ENCODE results near the gene ARHGAP28.

ARHGAP28 gene

DNA sequence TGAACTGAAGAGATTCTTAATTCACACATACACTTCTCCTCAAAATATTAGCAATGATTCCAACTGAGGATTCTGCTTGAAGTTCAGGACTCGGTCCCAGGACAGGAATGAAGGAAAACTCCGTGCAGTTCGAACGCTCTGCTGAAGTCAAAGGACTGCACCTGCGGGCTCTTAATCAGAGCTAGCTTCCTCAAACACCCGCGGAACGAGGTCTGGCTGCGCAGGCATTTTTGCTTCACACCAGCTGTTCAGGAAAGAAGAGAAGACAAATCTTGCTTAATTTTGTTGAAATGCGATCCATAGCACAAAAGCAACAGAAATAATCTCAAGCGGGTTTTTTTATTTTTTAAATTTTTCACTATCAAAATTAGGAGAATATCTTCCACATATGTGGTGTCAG is 212.5 kb downstream of the ARHGAP28 start:
- Mint-ChIP-seq H3K4me3 (no peak overlapping the region), H3K27me3 (ENCODE audit: low read depth) (no peaks in the 10 kb centered on the region), H3K9me3 (no peaks in the 10 kb centered on the region), H3K27ac (no peak overlapping the region), H3K4me1 (peaks cover 3% of the 10 kb centered on the region), H3K36me3 (ENCODE audit: low read depth) (peaks cover 25% of the 10 kb centered on the region)
- TF ChIP-seq, protein P1, sequence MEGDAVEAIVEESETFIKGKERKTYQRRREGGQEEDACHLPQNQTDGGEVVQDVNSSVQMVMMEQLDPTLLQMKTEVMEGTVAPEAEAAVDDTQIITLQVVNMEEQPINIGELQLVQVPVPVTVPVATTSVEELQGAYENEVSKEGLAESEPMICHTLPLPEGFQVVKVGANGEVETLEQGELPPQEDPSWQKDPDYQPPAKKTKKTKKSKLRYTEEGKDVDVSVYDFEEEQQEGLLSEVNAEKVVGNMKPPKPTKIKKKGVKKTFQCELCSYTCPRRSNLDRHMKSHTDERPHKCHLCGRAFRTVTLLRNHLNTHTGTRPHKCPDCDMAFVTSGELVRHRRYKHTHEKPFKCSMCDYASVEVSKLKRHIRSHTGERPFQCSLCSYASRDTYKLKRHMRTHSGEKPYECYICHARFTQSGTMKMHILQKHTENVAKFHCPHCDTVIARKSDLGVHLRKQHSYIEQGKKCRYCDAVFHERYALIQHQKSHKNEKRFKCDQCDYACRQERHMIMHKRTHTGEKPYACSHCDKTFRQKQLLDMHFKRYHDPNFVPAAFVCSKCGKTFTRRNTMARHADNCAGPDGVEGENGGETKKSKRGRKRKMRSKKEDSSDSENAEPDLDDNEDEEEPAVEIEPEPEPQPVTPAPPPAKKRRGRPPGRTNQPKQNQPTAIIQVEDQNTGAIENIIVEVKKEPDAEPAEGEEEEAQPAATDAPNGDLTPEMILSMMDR (IDR thresholded peaks at IDR 0.05; ENCODE audit: unreplicated experiment in 3 of 3) = no peak

DNA sequence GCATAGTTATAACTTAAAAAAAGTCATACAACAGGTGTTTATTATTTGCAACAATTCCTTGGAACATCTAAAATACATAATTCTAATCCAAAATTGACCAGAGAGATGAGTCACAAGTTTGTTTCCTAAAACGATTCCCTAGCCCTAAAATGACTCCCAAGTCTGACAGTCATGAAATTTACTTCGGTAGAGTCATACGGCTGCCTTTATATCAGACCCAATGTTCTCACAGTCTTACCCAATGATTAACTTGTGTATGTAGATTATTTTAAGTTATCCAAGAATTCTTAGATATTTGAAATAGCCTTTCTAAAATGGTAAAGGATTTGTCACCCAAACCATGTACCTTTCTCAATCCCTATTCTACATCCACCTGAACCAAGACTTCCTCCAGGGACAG is 213.2 kb downstream of the ARHGAP28 start:
- Mint-ChIP-seq H3K36me3 (ENCODE audit: low read depth) (peaks cover 32% of the 10 kb centered on the region), H3K4me3 (no peak overlapping the region), H3K4me1 (peaks cover 3% of the 10 kb centered on the region), H3K27ac (no peak overlapping the region), H3K9me3 (no peaks in the 10 kb centered on the region), H3K27me3 (ENCODE audit: low read depth) (no peaks in the 10 kb centered on the region)
- TF ChIP-seq, protein P1 (IDR thresholded peaks at IDR 0.05; ENCODE audit: unreplicated experiment in 3 of 3) = no peak

DNA sequence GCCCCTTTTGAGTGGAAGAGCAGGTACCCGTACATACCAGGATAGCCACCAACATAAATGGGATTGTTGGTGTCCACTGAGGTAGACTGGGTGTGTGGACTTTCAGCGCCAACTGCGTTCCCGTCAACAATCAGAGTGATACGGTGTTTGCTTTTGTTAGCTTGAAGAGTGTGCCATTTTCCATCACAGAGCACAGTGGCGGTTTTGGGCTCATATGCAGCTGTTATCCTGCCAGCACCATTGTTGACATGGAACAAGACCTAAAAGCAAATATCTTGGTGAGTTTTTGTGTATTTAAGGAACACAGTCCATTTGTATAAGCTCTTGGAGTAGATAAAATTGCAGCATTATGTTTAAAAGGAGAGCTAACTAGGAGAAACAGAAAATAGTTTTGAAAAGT is 213.6 kb downstream of the ARHGAP28 start:
- no peak overlapping the region for H3K27ac Mint-ChIP-seq
- H3K9me3 Mint-ChIP-seq = no peaks in the 10 kb centered on the region
- H3K4me1 Mint-ChIP-seq = peaks cover 3% of the 10 kb centered on the region
- TF ChIP-seq, protein P1 (IDR thresholded peaks at IDR 0.05; ENCODE audit: unreplicated experiment in 3 of 3) = no peak
- peaks cover 28% of the 10 kb centered on the region for H3K36me3 Mint-ChIP-seq (ENCODE audit: low read depth)
- no peak overlapping the region for H3K4me3 Mint-ChIP-seq
- H3K27me3 Mint-ChIP-seq (ENCODE audit: low read depth) = peaks cover under 1% of the 10 kb centered on the region

DNA sequence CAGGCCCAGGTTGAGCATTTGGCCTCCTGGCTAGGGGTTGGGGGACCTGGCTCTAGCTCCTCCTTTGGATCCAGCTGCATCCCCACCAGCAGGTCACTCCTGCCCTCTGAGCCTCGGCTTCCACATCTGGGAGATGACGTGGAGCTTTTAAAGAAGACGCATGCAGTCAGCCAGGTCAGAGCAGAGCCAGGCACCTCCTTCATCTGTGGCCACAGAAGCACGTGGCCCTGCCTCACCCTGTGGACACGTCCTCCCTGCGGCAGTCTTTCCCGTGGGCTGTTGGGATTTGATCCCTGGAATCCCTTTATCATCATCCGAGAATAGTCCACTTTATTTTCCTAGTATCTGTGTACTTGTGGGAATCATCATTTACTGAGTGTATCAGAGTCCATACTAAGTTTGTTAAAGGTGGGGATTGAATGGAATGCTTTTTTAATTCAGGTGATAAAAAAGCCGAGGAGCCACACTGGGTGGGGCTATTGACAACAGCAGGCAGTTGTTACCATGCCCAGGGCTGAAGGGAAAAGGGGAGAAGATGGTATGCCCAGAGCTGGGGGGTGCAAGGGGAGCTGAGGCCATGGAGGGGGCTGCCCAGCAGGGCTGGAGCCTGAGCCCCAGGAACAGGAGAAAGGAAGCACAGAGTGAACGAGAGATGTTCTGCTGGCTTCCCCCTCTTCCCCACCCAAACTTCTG is 218.0 kb downstream of the ARHGAP28 start:
- H3K9me3 Mint-ChIP-seq = no peaks in the 10 kb centered on the region
- TF ChIP-seq, protein P1 (IDR thresholded peaks at IDR 0.05; ENCODE audit: unreplicated experiment in 3 of 3) = no peak

DNA sequence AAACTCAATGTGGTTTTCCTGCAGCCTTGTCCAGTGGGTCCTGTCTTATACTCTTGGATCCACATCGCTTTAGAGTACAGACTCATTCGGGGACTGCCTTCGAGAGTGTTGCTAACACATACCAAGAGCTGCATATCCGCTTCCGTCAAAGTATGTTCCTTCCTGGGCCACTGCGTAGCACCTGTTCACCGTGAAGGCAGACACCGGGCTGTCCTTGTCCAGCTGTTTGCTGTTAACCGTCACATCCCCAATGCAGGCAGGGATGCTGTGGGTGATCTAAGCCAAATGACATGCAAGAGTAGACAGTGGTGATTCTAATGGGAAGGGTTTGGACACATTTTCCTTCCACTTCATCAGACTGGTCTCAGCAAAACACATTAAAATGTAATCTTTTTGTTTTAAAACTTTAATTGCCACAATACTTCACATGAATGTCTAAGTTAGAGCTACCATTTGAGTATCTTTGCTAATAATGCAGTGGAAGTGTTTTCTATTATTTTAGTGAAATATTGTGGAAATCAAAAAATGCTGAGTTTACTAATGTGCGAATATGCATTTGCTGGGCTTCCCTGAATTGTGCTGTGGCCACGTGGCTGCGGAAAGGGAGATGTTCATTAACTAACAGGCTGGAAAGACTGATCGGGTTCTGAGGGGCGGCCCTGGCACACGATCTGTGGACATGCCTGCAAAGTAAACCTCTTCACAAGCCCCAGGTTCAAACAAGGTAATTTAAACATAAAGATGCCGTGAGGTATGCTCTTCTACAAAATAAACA is 219.0 kb downstream of the ARHGAP28 start:
- Mint-ChIP-seq H3K27ac (no peak overlapping the region), H3K4me1 (no peaks in the 10 kb centered on the region), H3K4me3 (no peak overlapping the region), H3K27me3 (ENCODE audit: low read depth) (peaks cover 3% of the 10 kb centered on the region), H3K36me3 (ENCODE audit: low read depth) (peaks cover 30% of the 10 kb centered on the region), H3K9me3 (no peaks in the 10 kb centered on the region)
- TF ChIP-seq, protein P1 (IDR thresholded peaks at IDR 0.05; ENCODE audit: unreplicated experiment in 3 of 3) = no peak

More for the DNA sequence above, 218.0 kb downstream of the ARHGAP28 start:
- H3K4me1 Mint-ChIP-seq = no peaks in the 10 kb centered on the region
- no peak overlapping the region for H3K4me3 Mint-ChIP-seq
- H3K27me3 Mint-ChIP-seq (ENCODE audit: low read depth) = peaks cover 3% of the 10 kb centered on the region
- H3K27ac Mint-ChIP-seq = no peak overlapping the region
- peaks cover 34% of the 10 kb centered on the region for H3K36me3 Mint-ChIP-seq (ENCODE audit: low read depth)

Measured in nephron (organoid).